Muscle of back (tissue), 10 donors: ENCODE data around the gene LPIN1. TPM values are rescaled to one million over a fixed set of nuclear protein-coding genes. Genes with fewer than 3 reads are reported as not detected.

Source experiments
- polyA plus RNA-seq, 10 donors: library from polyadenylated mRNA; unstranded; fragments of 120-200 nt; gene quantifications; one replicate each; pipeline ENCODE4 v1.2.1, GENCODE V29; 2013; ENCODE audit not compliant: insufficient read length in 10 of 10

Gene LPIN1
- polyA plus RNA-seq, 10 donors: 10.8 to 23.2 (median 16.6) TPM

Other genes with a start within 250 kb of the LPIN1 start
- gene GREB1, start 212.6 kb upstream of the LPIN1 start, polyA plus RNA-seq: 10 to 100 TPM in 7 of 10 donors, 1 to 10 TPM in 3; 7.9 to 22.3 (median 10.9) TPM
- gene NTSR2, start 76.4 kb upstream of the LPIN1 start, polyA plus RNA-seq: not detected